Kidney epithelial cell (primary cell): ENCODE measurements around the gene STK31. TPM values are rescaled to one million over a fixed set of nuclear protein-coding genes. Genes with fewer than 3 reads are reported as not detected.
"Not testable (repeated sequence)": the region's sequence is repeated elsewhere in the genome, so short reads cannot be mapped to it uniquely, and the experiment has no call there.

Experiments
- DNase-seq: peaks from one replicate; pipeline ENCODE4 v3.0.0-alpha.2; 2010; ENCODE audit warnings: low read depth
- H3K27me3 ChIP-seq: 2 replicates; pipeline ENCODE4 v1.6.0; 2011; ENCODE audit warnings: low read length; ENCODE audit not compliant: control insufficient read depth, insufficient read depth
- H3K36me3 ChIP-seq: 2 replicates; pipeline ENCODE4 v1.5.1; 2011; ENCODE audit warnings: low read length; ENCODE audit not compliant: control insufficient read depth, insufficient read depth
- H3K4me3 ChIP-seq: 2 replicates; pipeline ENCODE4 v1.5.1; 2011; ENCODE audit warnings: low read depth, mild to moderate bottlenecking, control low read depth, low read length
- total RNA-seq: library from RNA; depleted of rRNA; stranded (reverse); fragments of >200 nt; gene quantifications from 2 replicates; pipeline ENCODE4 v1.2.3, GENCODE V29; 2015
- TF ChIP-seq, protein P1 (sequence below): IDR thresholded peaks from 2 replicates; pipeline ENCODE4 v1.5.1; 2011; ENCODE audit warnings: mild to moderate bottlenecking, moderate library complexity, low read length, control low read depth, inconsistent platforms; ENCODE audit not compliant: insufficient read depth, poor library complexity, severe bottlenecking

The STK31 gene
- total RNA-seq, 1 donor from 2014 or later, result 0.58 TPM

DNA sequence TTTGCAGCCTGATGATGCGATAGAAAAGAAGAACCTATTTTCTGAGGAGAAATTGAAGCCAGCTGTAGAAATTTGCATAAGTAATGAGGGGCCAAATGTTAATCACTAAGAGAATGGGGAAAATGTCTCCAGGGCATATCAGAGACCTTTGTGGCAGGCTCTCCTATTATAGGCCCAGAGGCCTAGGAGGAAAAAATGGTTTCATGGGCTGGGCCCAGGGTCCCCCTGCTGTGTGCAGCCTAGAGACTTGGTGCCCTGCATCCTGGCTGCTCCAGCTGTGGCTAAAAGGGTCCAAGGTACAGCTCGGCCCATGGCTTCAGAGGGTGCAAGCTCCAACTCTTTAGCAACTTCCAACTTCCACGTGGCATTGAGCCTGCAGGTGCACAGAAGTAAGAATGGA lies 123.4 kb downstream of the STK31 start:
- DNase-seq, result no peak
- H3K27me3 ChIP-seq, result no peaks in the 10 kb centered on the region
- no peaks in the 10 kb centered on the region for H3K36me3 ChIP-seq
- no peak overlapping the region for H3K4me3 ChIP-seq
- TF ChIP-seq, protein P1, sequence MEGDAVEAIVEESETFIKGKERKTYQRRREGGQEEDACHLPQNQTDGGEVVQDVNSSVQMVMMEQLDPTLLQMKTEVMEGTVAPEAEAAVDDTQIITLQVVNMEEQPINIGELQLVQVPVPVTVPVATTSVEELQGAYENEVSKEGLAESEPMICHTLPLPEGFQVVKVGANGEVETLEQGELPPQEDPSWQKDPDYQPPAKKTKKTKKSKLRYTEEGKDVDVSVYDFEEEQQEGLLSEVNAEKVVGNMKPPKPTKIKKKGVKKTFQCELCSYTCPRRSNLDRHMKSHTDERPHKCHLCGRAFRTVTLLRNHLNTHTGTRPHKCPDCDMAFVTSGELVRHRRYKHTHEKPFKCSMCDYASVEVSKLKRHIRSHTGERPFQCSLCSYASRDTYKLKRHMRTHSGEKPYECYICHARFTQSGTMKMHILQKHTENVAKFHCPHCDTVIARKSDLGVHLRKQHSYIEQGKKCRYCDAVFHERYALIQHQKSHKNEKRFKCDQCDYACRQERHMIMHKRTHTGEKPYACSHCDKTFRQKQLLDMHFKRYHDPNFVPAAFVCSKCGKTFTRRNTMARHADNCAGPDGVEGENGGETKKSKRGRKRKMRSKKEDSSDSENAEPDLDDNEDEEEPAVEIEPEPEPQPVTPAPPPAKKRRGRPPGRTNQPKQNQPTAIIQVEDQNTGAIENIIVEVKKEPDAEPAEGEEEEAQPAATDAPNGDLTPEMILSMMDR, result no peak

DNA sequence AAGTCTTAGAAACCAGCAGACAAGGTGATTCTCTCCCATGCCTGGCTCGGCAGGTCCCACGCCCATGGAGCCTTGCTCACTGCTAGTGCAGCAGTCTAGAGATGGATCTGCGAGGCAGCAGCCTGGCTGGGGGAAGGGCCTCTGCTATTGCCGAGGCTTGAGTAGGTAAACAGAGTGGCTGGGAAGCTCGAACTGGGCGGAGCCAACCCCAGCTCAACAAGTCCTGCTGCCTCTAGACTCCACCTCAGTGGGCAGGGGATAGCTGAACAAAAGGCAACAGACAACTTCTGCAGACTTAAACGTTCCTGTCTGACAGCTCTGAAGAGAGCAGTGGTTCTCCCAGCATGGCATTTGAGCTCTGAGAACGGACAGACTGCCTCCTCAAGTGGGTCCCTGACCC lies 134.8 kb downstream of the STK31 start:
- not testable (repeated sequence) for DNase-seq, H3K4me3 ChIP-seq, H3K36me3 ChIP-seq, H3K27me3 ChIP-seq

DNA sequence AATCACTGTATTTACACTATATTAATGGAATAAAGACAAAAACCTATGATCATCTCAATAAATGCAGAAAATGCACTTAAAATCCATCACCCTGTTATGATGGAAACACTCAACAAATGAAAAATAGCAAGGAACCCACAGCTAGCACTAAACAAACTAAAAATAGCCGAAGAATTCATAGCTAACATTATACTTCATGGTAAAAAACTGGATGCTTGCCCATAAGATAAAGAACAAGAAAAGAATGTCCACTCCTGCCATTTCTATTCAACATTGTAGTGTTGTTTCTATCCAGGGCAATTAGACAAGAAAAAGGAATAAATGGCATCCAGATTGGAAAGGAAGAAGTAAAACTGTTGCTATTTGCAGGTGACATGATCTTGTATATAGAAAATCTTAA lies 142.1 kb downstream of the STK31 start:
- no peak overlapping the region for H3K4me3 ChIP-seq
- TF ChIP-seq, protein P1, result no peak
- H3K27me3 ChIP-seq, result no peaks in the 10 kb centered on the region
- no peak for DNase-seq
- no peaks in the 10 kb centered on the region for H3K36me3 ChIP-seq

DNA sequence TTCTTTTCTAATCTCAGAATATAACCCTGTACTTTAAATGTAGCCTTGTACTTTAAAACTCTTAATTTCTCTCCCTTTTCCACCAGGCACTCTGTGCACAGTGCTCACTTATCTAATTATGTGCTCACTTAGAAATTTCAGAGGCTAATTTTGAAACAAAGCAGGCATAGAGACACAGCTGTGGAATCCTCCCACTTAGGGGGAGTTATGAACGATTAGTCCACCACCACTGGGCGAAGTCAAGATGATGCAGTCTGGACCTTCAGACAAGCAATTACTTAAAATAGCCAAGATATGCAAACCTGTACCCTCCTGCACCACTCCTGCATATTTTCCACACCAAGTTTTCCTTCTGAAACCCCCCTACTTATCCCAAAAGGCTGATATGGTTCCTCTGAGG lies 143.0 kb downstream of the STK31 start:
- no peak for DNase-seq
- Histone ChIP-seq H3K36me3 (no peaks in the 10 kb centered on the region), H3K27me3 (no peaks in the 10 kb centered on the region), H3K4me3 (no peak overlapping the region)
- TF ChIP-seq, protein P1, result no peak

DNA sequence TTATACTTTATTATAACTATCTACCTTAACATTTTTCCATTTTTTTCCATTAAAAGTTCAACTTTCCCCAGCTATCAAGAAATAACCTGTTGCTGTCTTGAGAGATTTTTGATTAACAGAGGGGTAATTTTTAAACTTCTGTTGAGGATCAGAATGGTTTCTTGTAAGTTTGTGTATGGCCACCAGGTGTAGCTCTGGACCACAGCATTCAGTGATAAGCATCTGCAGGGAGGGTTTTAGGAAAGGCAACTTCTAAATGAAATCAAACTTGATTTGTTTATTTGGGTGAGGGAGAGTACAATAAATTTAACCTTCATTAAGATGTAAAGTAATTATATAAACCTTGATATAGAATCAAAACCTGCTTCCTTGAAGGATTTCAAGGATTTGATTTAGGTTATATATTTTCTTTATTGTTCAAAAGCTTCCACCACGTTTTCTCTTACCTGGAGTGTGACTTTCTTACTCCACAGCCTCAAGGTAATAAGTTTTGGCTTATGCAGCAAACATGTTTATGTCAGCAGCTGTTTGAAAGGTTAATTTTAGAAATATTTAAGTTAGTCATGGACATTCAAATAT lies 153.3 kb downstream of the STK31 start:
- no peak overlapping the region for H3K4me3 ChIP-seq
- TF ChIP-seq, protein P1, result peak; percentile 72
- DNase-seq, result no peak
- H3K27me3 ChIP-seq, result no peaks in the 10 kb centered on the region
- no peaks in the 10 kb centered on the region for H3K36me3 ChIP-seq

DNA sequence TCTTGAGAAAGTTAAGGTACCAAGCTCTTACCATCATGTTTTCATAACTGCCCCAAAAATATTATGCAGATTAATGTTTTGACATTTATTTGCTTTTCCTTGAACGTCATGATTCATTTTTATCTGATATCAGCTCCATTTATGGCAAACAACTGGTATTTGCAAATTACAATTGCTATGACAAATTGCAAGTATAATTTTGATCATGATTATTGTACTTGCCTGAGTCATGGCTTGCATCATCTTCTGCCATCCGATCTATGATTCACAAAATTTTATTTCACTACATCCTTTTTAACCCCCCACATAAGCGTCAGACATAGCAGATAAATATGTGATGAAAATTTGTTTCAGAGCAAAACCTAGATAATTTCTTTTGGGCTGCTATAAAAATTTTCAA lies 155.0 kb downstream of the STK31 start:
- Histone ChIP-seq H3K4me3 (no peak overlapping the region), H3K36me3 (no peaks in the 10 kb centered on the region), H3K27me3 (no peaks in the 10 kb centered on the region)
- TF ChIP-seq, protein P1, result no peak
- no peak for DNase-seq
